Stimulated activated CD8-positive, alpha-beta memory T cell treated with anti-CD3 and anti-CD28 coated beads, Interleukin-12 subunit alpha, Interleukin-12 subunit beta, amount 100 ng/mL, for 4 hours (primary cell): ENCODE results near the gene TESK1.
"Not testable (repeated sequence)": the region's sequence is repeated elsewhere in the genome, so short reads cannot be mapped to it uniquely, and the experiment has no call there.

Experiments
- DNase-seq: peaks from one replicate; pipeline ENCODE4 v3.0.0-alpha.2; 2020; ENCODE audit warnings: low read depth

TESK1 gene

GRCh38 chr9:35579659-35580227 lies 25.3 kb upstream of the TESK1 start:
- DNase-seq, result not testable (repeated sequence)

- not testable (repeated sequence) for DNase-seq
These were observed 21.5 kb upstream of the TESK1 start for GRCh38 chr9:35583521-35583920.

- DNase-seq, result not testable (repeated sequence)
These were observed 20.4 kb upstream of the TESK1 start for GRCh38 chr9:35584681-35585080.

GRCh38 chr9:35588506-35588905 lies 16.6 kb upstream of the TESK1 start:
- DNase-seq, result not testable (repeated sequence)

GRCh38 chr9:35593581-35593980 lies 11.5 kb upstream of the TESK1 start:
- no peak for DNase-seq

GRCh38 chr9:35594471-35594870 lies 10.6 kb upstream of the TESK1 start:
- no peak for DNase-seq

GRCh38 chr9:35596907-35597306 lies 8.2 kb upstream of the TESK1 start:
- DNase-seq, result not testable (repeated sequence)

- no peak for DNase-seq
These were observed 6.0 kb upstream of the TESK1 start for GRCh38 chr9:35598866-35599590.

GRCh38 chr9:35599763-35600604 lies 5.1 kb upstream of the TESK1 start:
- no peak for DNase-seq

GRCh38 chr9:35603506-35603985 lies 1.5 kb upstream of the TESK1 start:
- no peak for DNase-seq

GRCh38 chr9:35603986-35604577 lies 980 bp upstream of the TESK1 start:
- peak; percentile 98 for DNase-seq

GRCh38 chr9:35605351-35606137 lies 482 bp downstream of the TESK1 start:
- DNase-seq, result peak; percentile 10

GRCh38 chr9:35606138-35606504 lies 1.1 kb downstream of the TESK1 start:
- DNase-seq, result no peak

GRCh38 chr9:35606726-35607125 lies 1.7 kb downstream of the TESK1 start:
- DNase-seq, result no peak

- DNase-seq, result no peak
These were observed 3.2 kb downstream of the TESK1 start for GRCh38 chr9:35608221-35608620.

GRCh38 chr9:35609001-35609819 lies 4.1 kb downstream of the TESK1 start:
- DNase-seq, result no peak

- no peak for DNase-seq
These were observed 4.7 kb downstream of the TESK1 start for GRCh38 chr9:35609820-35610163.

GRCh38 chr9:35611230-35611797 lies 6.3 kb downstream of the TESK1 start:
- DNase-seq, result peak; percentile 24

- not testable (repeated sequence) for DNase-seq
These were observed 7.0 kb downstream of the TESK1 start for GRCh38 chr9:35612066-35612465.

- no peak for DNase-seq
These were observed 7.8 kb downstream of the TESK1 start for GRCh38 chr9:35612843-35613242.
